H9 (cell line): Measurements from ENCODE around the gene ELAVL1. TPM values are rescaled to one million over a fixed set of nuclear protein-coding genes. Genes with fewer than 3 reads are reported as not detected.

ENCODE experiments used
- DNase-seq: peaks from one replicate; pipeline ENCODE4 v3.0.0-alpha.2; 2017
- H2AFZ ChIP-seq: one replicate; pipeline ENCODE4 v1.6.1; 2013; ENCODE audit warnings: mild to moderate bottlenecking, low read length, control low read depth, moderate library complexity
- H2AK5ac ChIP-seq: 2 replicates; pipeline ENCODE4 v1.6.1; 2013; ENCODE audit warnings: low read length, control low read depth, mixed read lengths; ENCODE audit not compliant: insufficient read length
- H2BK120ac ChIP-seq: one replicate; pipeline ENCODE4 v1.6.1; 2013; ENCODE audit warnings: low read depth, mild to moderate bottlenecking, low read length, control low read depth, inconsistent platforms; ENCODE audit not compliant: poor library complexity, severe bottlenecking
- H2BK12ac ChIP-seq: 2 replicates; pipeline ENCODE4 v1.6.1; 2013; ENCODE audit warnings: low read length, control low read depth, mixed read lengths, low read depth; ENCODE audit not compliant: insufficient read length
- H2BK15ac ChIP-seq: 2 replicates; pipeline ENCODE4 v1.6.1; 2013; ENCODE audit warnings: low read depth, low read length, control low read depth
- H2BK20ac ChIP-seq: one replicate; pipeline ENCODE4 v1.6.1; 2013; ENCODE audit warnings: low read depth, mild to moderate bottlenecking, low read length, control low read depth, inconsistent platforms; ENCODE audit not compliant: poor library complexity, severe bottlenecking
- H2BK5ac ChIP-seq: 2 replicates; pipeline ENCODE4 v1.6.1; 2013; ENCODE audit warnings: low read length, control low read depth, mixed read lengths; ENCODE audit not compliant: insufficient read length
- H3K14ac ChIP-seq: 2 replicates; pipeline ENCODE4 v1.6.1; 2013; ENCODE audit warnings: low read length, control low read depth; ENCODE audit not compliant: insufficient read depth
- H3K18ac ChIP-seq: 2 replicates; pipeline ENCODE4 v1.6.1; 2013; ENCODE audit warnings: low read depth, mild to moderate bottlenecking, mixed read lengths, low read length, control low read depth; ENCODE audit not compliant: insufficient read length
- H3K23ac ChIP-seq: 2 replicates; pipeline ENCODE4 v1.6.1; 2013; ENCODE audit warnings: low read length, control low read depth, mixed read lengths, low read depth; ENCODE audit not compliant: insufficient read length
- H3K23me2 ChIP-seq: 2 replicates; pipeline ENCODE4 v1.6.1; 2013; ENCODE audit warnings: low read depth, mild to moderate bottlenecking, mixed read lengths, low read length, control low read depth; ENCODE audit not compliant: insufficient read length, poor library complexity, severe bottlenecking
- H3K27ac ChIP-seq: 2 replicates; pipeline ENCODE4 v1.5.1; 2013; ENCODE audit warnings: low read length, control low read depth, mixed read lengths, low read depth; ENCODE audit not compliant: insufficient read length
- H3K27me3 ChIP-seq: 2 replicates; pipeline ENCODE4 v1.6.1; 2013; ENCODE audit warnings: low read length, control low read depth, inconsistent platforms; ENCODE audit not compliant: insufficient read depth
- H3K4ac ChIP-seq: 2 replicates; pipeline ENCODE4 v1.6.1; 2013; ENCODE audit warnings: low read depth, mild to moderate bottlenecking, control low read depth, inconsistent platforms, low read length, moderate library complexity
- H3K4me1 ChIP-seq: 2 replicates; pipeline ENCODE4 v1.6.1; 2013; ENCODE audit warnings: low read length, control low read depth, inconsistent platforms; ENCODE audit not compliant: insufficient read depth
- H3K4me2 ChIP-seq: 2 replicates; pipeline ENCODE4 v1.6.1; 2013; ENCODE audit warnings: low read length, control low read depth, mixed read lengths; ENCODE audit not compliant: insufficient read length, insufficient read depth
- H3K56ac ChIP-seq: 2 replicates; pipeline ENCODE4 v1.6.1; 2013; ENCODE audit warnings: low read depth, mild to moderate bottlenecking, mixed read lengths, low read length, control low read depth; ENCODE audit not compliant: insufficient read length
- H3K79me1 ChIP-seq: 2 replicates; pipeline ENCODE4 v1.6.1; 2013; ENCODE audit warnings: low read depth, mild to moderate bottlenecking, moderate library complexity, low read length, control low read depth, inconsistent platforms; ENCODE audit not compliant: insufficient read depth, poor library complexity, severe bottlenecking
- H3K79me2 ChIP-seq: 2 replicates; pipeline ENCODE4 v1.6.1; 2013; ENCODE audit warnings: low read length, control low read depth, inconsistent platforms; ENCODE audit not compliant: insufficient read depth
- H3K9ac ChIP-seq: 2 replicates; pipeline ENCODE4 v1.6.1; 2013; ENCODE audit warnings: low read length, control low read depth, mixed read lengths; ENCODE audit not compliant: insufficient read length; ENCODE audit errors: extremely low read depth
- H3K9me3 ChIP-seq: one replicate; pipeline ENCODE4 v1.6.1; 2013; ENCODE audit warnings: low read depth, low read length, inconsistent platforms; ENCODE audit not compliant: control insufficient read depth
- H3T11ph ChIP-seq: one replicate; pipeline ENCODE4 v1.6.1; 2013; ENCODE audit warnings: mild to moderate bottlenecking, low read length, control low read depth, inconsistent platforms
- H4K20me1 ChIP-seq: one replicate; pipeline ENCODE4 v1.6.1; 2013; ENCODE audit not compliant: control insufficient read depth, insufficient read length, insufficient read depth
- H4K5ac ChIP-seq: 2 replicates; pipeline ENCODE4 v1.6.1; 2013; ENCODE audit warnings: low read depth, mild to moderate bottlenecking, mixed read lengths, low read length, control low read depth; ENCODE audit not compliant: insufficient read length
- H4K8ac ChIP-seq: replicated peaks from 2 replicates; pipeline ENCODE4 v1.6.1; 2013; ENCODE audit warnings: low read length, control low read depth, mixed read lengths, low read depth; ENCODE audit not compliant: insufficient read length
- H4K91ac ChIP-seq: 2 replicates; pipeline ENCODE4 v1.6.1; 2013; ENCODE audit warnings: low read depth, mild to moderate bottlenecking, moderate library complexity, mixed read lengths, low read length, control low read depth; ENCODE audit not compliant: insufficient read length
- H3K27ac Mint-ChIP-seq, 3 experiments: 2 replicates in 2 of 3; 3 replicates in 1 of 3; pipeline ENCODE4 v1.8.0; 2020 to 2021; ENCODE audit warnings: mixed read lengths in 3 of 3, mild to moderate bottlenecking in 1 of 3, moderate library complexity in 1 of 3
- H3K27me3 Mint-ChIP-seq: 2 replicates; pipeline ENCODE4 v1.8.0; 2021; ENCODE audit warnings: low read depth, mild to moderate bottlenecking, moderate library complexity, mixed read lengths
- H3K36me3 Mint-ChIP-seq, 3 experiments: 2 replicates in 2 of 3; 3 replicates in 1 of 3; pipeline ENCODE4 v1.8.0; 2020 to 2021; ENCODE audit warnings: low read depth in 3 of 3, mixed read lengths in 3 of 3; ENCODE audit not compliant: insufficient read depth in 1 of 3
- H3K4me1 Mint-ChIP-seq, 2 experiments: 2 replicates each; pipeline ENCODE4 v1.8.0; 2020; ENCODE audit warnings: mixed read lengths in 2 of 2
- H3K4me3 Mint-ChIP-seq, 2 experiments: 2 replicates in 1 of 2; 3 replicates in 1 of 2; pipeline ENCODE4 v1.8.0; 2020 to 2021; ENCODE audit warnings: mild to moderate bottlenecking in 2 of 2, mixed read lengths in 2 of 2, moderate library complexity in 1 of 2
- H3K9me3 Mint-ChIP-seq, 2 experiments: 2 replicates in 1 of 2; 3 replicates in 1 of 2; pipeline ENCODE4 v1.8.0; 2020; ENCODE audit warnings: mild to moderate bottlenecking in 2 of 2, mixed read lengths in 2 of 2, moderate library complexity in 1 of 2
- CTCF ChIP-seq: fragments of 200-600 bp; sonication (generic); conservative IDR thresholded peaks from 3 replicates; pipeline ENCODE4 v1.8.0; 2021; ENCODE audit warnings: antibody characterized with exemption, mild to moderate bottlenecking
- WGBS: extraction: QIAGEN DNeasy Blood & Tissue Kit; methylation state at CpG from one replicate; pipeline ENCODE4 v1.1.7; 2013; ENCODE audit warnings: missing lambda C conversion rate, low lambda C conversion rate, mixed read lengths; ENCODE audit not compliant: insufficient read length; ENCODE audit errors: extremely low coverage; 5-methylcytosine and 5-hydroxymethylcytosine counted together
- total RNA-seq: library from RNA; stranded (reverse); gene quantifications from 2 replicates; pipeline ENCODE4 v1.2.1, GENCODE V29; 2021

Gene ELAVL1
- total RNA-seq, 1 experiment from 2014 or later, result 149 TPM

- H3K27ac Mint-ChIP-seq, result peak overlapping the region in 1 of 3 experiments; percentile 91; a peak in 1 of 7 replicates
- no peak for DNase-seq
- Histone ChIP-seq H2BK12ac (no peak overlapping the region), H4K5ac (no peak overlapping the region), H3K56ac (no peak overlapping the region), H3K79me1 (no peaks in the 10 kb centered on the region), H4K20me1 (no peaks in the 10 kb centered on the region), H2AFZ (no peak overlapping the region), H4K91ac (no peak overlapping the region), H2BK5ac (no peak overlapping the region), H3K4ac (no peak overlapping the region), H3K4me2 (no peak overlapping the region), H3K4me1 (no peaks in the 10 kb centered on the region; the same call in 1 of the 2 replicates), H4K8ac (no peak overlapping the region), H3K79me2 (no peaks in the 10 kb centered on the region), H3K23ac (no peak overlapping the region), H3K9ac (no peak overlapping the region), H3K23me2 (no peaks in the 10 kb centered on the region), H2BK20ac (no peak overlapping the region), H2AK5ac (no peak overlapping the region), H3K9me3 (no peaks in the 10 kb centered on the region), H3K27me3 (no peaks in the 10 kb centered on the region), H3K18ac (no peak overlapping the region), H3K14ac (no peak overlapping the region), H3K27ac (no peak overlapping the region), H3T11ph (no peak overlapping the region), H2BK15ac (no peak overlapping the region), H2BK120ac (no peak overlapping the region)
- peaks cover 11 to 13% of the 10 kb centered on the region in 2 experiments; a peak in 3 of 4 replicates for H3K4me1 Mint-ChIP-seq
- no peaks in the 10 kb centered on the region; a peak in 2 of 5 replicates for H3K9me3 Mint-ChIP-seq
- no peaks in the 10 kb centered on the region for H3K27me3 Mint-ChIP-seq
- no CpG with 5 or more reads among the region's 3 CpGs for WGBS
- H3K4me3 Mint-ChIP-seq, result no peak overlapping the region
- H3K36me3 Mint-ChIP-seq, result peaks cover under 1 to 8% (median 4%) of the 10 kb centered on the region in 3 experiments; a peak in 5 of 7 replicates
- TF ChIP-seq CTCF, result no peak
These were observed 52.4 kb downstream of the ELAVL1 start for GRCh38 chr19:7953060-7953459.
